Forelimb muscle (tissue), 1 donor: ENCODE results near the gene CRMP1. TPM values are rescaled to one million over a fixed set of nuclear protein-coding genes. Genes with fewer than 3 reads are reported as not detected.

ENCODE experiments used
- DNase-seq: peaks from one replicate; pipeline ENCODE4 v3.0.0-alpha.2; 2013; ENCODE audit warnings: low read depth
- polyA plus RNA-seq: library from polyadenylated mRNA; unstranded; fragments of 120-200 nt; gene quantifications from one replicate; pipeline ENCODE4 v1.2.1, GENCODE V29; 2013; ENCODE audit not compliant: insufficient read length

The CRMP1 gene
- polyA plus RNA-seq, 1 donor = 19.4 TPM

DNA sequence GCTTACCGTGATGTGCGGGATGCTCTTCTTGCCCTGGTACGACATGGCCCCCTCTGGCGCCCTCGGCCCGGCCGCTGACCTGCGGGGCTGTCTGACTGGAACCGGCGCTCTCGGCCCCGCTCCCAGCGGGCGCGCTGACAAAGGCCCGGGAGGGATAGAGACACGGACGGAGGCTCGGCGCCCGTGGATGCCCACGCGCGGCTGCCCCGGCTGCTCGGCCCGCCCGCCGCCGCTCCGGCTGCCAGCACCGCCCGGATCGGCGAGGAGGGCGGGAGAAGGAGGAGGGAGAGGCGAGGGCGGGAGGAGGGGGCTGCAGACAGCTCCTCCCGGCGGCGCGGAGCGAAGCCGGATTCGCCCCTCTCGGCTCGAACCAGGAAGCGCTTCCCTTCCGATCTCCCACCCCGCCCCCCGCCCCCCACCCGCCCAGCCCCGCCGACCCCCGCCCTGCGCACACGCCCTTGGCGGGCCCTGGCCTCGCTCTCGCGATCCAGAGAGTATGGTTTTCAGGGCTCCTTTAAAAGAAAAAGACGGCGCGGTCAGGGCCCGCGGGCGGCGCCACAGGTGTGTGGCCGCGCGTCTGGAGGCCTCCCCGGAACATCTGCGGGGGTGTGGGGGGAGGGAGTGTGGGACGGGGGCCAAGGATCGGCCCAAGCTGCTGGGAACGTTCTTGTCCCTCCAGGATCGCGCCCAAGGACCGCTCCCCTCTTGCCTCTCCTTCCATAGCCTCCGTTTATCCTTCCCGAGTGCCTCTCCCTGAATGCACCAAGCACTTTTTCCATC lies 4.5 kb downstream of the CRMP1 start:
- no peak for DNase-seq

DNA sequence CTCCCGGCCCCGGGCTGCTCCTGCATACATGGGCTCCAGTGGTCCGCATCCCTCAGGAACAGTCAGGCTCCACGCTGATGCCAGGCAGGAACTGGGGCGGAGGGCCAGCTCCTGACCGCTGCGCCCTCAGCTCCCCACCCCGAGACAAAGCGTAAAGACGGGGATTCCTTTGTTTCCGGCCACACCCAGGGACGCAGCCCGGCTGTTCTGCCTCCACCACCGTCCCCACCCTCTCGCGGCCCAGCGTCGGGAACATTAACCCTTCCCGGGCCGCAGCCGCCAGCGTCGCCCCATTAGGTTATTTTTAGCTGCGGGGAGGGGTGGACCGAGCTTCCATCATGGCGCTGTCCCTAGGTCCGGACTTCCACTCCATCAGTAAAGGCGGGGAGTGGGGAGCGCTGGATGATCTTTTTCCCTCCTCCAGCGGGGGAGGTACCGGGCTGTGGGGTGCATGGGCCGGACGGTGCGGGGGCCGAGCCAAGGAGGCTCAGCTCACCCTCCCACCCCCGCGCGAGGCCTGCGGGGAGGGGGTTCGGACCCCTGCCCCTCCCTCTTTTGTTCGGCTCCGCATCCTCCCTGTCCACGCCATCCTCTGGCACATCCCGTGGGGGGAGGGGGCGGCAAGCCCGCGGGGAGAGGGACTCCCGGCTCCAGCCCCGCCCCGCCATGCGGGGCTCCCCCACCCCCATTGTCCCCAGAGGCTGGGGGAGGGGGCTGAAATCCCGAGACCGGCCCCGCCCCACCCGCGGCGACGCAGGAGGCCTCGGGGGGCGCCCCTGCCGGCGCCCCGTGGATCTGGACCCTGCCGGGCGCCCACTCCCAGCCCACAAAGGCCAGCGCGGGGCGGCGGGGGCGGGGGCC lies 5.3 kb downstream of the CRMP1 start:
- no peak for DNase-seq

DNA sequence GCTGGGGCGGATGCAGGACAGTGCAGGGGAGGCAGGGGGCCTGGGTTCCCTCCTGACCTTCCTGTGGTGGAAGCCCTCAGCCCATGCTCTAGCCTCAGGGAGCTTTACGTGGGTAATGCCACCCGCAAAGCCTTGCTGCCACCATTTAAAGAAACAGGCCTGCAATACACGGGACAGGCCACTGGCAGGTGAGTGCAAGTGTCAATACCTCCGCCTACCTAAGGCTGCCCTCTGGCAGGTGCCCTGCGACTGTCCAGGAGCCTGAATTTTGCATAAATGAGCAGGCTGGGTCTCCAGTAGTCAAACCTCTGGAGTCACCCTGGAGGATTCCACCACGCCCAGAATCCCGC lies 5.9 kb downstream of the CRMP1 start:
- DNase-seq = no peak

DNA sequence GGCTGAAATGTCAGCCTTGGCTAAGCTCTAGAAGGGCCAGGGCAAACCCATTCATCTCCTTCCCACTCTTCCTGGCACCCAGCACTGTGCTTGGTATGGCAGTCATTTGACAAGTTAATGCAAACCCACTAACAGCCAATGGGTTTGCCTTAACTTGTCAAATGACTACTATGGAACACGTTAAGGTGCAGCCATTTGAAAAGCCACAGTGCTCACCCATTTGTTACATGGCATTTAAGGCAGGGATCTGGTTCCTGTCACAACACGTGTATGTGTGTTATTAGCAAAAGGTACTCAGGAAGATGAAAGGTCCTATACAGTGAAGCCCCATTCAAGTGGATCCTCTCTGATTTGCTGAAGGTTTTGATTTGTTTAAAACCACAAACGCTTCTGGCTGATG lies 7.2 kb downstream of the CRMP1 start:
- no peak for DNase-seq

DNA sequence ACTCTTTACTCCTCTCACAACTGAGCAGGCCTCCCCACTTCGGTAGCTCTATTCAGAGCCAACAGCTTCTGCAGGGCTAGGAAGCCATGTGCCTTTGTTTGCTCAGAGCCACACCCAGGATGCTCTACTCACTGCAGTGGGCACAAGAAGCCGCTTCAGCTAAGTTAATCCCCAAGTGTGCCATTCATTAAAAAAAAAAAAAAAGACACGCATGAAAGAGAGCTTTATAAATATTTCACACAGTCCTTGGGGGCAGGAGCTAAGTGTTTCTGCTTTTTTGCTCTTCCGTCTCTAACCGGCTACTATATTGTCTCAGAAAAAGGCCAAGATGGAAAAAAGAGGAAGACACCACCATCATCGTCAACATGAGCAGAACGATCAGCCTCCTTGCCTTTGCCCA lies 8.1 kb downstream of the CRMP1 start:
- DNase-seq = no peak

DNA sequence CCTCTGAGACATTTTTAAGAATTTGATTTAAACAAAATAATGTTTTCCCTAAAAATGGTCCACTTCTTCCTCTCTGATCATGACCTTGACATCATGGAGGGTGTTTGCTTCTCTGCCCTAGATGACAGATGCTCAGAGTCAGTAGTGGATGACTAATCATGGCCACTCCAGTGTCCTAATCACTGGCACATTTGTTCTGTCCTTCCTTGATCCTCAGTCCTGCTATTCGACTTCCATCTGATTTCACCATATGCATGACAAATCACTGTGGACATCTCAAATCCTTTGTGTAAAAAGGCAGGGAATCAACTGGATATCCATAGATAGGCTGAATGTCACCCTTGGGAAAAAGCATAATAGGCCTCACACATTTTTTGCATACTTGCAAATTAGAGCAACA lies 9.0 kb downstream of the CRMP1 start:
- no peak for DNase-seq

DNA sequence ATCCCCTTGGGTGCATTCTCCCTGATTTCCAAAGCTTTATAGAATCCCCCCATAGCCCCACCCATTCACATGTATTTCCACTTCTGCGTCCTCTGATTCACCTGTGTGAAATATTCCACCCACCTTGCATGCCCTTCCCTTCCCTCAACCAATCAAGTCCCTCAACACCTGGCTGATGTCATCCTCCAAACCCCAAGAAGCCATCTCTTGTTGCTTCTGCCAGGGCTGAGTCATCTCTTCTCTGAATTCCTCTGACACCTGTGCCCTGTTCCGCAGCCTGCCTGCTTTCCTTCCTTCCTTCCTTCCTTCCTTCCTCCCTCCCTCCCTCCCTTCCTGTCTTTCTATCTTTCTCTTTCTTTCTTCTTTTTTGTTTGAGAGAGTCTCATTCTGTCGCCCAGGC lies 9.9 kb downstream of the CRMP1 start:
- DNase-seq = no peak

DNA sequence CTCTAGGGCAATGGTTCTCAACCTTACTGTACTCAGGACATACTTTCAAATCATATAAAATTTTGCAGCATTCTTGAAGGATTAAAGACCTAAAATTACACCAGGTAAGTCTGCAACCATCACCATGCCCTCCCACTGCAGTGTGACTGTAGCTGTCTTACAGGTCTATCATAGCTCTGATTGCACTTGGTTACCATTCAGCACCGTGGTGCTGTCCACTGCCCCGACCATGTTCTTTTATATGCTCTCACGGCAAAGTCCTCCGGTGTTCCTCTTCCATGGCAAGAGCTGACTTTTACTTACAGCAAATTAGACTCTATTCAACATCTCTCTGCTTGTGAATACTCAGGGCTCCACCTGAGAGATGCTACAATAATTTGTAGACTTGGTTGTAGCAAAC lies 11.5 kb downstream of the CRMP1 start:
- DNase-seq = no peak

DNA sequence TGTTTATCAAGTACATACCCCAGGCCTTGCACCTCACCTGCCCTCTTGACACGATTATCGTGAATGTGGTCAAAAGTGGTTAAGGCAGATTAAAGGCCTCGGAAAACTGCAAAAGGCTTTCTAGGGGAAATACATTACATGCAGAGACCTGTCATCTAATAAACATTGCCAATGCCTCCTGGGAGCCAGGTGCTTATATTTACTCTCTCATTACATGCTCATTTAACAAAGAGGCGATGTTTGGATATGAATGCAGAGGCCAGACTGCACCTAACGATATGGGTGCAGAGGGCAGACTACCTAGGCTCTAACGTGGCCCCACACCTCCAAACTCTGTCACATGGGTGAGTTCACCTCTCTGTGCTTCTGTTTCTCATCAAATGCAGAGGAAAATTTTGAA lies 14.5 kb downstream of the CRMP1 start:
- no peak for DNase-seq

DNA sequence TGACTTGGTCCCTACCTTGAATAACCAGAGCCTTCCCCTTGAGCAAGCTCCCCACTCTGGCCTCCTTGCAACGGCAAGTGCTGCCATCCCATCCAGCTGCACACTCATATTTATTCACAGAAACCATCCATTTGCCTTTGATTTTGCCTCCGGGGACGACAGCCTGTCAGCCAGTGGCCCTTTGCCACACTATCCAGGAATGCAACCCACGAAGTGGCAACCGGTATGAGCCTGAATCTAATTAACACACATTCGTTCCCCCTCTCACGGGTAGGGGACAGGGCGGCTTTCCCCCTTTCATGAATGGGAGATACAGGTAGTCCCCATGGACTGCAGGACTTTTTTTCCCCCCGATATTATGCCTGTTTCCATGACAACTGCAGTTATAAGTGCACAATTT lies 15.5 kb downstream of the CRMP1 start:
- DNase-seq = no peak

DNA sequence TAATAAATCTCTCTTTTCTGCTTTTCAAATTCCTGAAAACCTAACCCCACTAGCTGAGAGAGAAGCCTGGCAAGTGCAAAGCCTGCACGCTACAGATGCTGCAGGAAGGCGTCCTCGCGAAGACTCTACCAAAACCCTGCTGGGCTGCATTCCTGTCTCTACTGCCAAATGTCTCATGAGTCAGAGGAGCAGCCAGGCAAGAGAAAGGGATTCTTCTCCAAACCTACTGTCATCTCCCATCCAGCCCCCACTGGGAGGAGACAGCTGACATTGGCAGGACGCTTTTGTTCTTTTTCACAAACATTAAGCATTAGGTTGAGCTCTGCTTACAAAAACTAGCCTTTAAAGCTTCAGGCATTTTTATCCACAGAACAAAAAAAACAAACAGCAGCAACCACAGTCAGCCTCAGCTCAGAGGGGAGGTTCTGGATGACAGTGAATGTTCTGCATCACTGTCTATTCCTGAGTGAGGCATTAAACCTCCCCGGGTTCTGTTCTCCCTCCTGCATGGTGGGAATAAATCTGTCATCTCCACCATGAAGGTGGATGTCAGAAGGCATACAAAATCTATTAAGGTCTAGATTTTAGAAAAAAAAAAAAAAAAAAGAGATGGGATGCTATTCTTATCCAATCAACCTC lies 18.0 kb downstream of the CRMP1 start:
- no peak for DNase-seq

DNA sequence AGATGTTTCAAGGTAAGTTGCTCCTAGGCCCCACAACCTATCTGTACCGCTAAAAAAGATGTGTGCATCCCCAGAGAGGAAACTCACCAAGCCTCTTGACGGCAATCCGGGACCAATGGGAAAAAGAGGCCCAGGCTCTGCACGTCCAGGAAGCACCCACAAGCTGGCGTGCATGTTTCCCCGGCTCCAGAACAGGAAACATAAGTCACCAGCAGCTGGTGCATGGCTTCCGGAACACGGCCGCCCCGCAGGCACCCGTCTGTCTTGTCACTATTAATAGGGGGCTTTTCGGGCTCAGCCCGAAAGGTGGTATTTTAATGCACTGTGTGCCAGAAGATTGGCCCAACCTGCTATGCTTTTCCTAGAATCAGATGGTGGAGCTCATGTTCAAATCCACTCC lies 22.2 kb downstream of the CRMP1 start:
- DNase-seq = no peak

DNA sequence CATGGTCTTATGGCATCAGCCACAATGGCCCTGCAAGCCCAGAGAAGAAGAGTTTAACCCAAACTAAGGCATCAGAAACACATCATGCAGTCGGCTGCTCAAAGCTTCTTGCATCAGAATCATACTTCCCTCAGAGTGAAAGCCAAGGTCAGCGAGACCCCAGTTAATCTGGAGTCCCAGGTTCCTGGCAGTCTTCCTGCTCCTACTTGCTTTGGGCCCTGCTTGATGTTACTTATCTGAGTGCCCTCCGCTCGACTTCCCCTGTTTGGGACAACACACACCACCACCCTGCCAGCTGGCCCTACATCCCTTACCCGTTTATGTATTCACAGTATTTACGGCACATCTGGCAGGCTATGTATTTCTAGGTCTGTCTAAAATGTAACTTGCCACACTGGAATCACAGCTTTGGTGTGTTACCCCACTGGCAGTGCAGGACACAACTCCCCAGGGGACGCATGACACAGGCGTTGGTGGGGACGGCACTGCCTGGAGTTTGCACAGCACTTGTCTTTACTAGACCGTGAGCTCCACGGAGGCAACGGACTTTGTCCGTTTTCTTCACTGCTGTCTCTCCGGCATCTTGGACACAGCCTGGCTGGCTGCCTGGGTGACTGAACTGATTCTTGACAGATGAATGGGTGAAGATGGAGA lies 22.8 kb downstream of the CRMP1 start:
- DNase-seq = no peak

DNA sequence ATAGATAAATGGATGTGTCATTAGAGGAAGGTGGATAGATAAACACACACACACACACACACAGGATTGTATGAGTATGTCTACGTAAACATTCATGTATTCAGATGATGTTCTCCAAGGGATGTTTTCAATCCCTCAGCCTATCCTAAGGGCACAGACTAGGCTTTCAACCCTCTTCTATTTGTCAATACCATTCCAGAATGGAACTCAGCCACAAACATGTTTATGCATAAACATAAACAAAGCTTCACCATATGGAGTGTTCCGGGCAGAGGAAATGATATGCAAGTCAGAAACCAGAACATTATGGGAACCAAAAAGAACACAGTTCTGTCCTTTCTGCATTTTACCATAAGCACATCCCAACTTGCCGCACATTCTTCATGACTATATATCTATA lies 25.0 kb downstream of the CRMP1 start:
- no peak for DNase-seq

DNA sequence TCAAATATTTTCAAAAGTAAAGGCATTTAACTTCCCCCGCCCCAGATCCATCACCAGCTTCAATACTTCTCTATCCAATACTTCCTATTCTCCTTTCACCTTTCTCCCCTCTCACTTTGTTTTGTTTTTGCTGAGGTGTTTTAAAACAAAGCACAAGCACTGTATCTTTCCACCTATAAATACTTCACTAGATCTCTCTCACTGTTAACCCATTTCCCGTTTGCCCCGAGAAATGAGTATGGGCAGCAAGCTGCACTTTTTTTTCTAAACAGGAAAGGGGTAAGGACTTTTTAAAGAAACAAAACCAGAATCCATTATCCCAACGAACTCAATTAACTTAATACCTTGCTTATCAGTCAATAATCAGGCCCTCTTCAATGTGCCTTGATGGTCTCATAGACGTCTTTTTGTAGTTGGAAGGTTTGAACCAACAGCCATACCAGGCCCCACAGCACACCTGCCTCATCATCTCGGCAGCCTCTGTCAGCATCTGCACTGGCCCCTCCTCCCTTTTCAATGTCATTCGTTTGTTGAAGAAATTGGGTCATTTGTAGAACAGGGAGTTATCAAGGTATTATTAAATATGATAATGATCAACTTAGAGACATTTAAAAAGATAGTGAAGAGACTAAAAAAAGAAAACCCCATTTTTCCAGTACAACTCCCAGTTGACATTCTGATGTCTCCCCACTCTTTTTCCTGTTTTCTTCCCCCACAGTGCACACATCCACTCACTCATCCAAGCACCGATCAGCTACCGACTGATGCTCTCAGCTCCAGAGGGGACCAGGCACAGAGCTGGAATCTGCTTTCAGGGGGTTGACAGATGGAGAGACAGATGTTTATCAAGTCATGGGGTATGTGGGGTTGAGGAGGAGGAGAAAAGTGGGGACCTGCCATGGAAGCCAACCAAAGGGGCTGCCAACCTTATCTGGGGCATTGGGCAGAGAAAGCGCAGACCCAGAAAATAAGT lies 25.8 kb downstream of the CRMP1 start:
- DNase-seq = no peak

DNA sequence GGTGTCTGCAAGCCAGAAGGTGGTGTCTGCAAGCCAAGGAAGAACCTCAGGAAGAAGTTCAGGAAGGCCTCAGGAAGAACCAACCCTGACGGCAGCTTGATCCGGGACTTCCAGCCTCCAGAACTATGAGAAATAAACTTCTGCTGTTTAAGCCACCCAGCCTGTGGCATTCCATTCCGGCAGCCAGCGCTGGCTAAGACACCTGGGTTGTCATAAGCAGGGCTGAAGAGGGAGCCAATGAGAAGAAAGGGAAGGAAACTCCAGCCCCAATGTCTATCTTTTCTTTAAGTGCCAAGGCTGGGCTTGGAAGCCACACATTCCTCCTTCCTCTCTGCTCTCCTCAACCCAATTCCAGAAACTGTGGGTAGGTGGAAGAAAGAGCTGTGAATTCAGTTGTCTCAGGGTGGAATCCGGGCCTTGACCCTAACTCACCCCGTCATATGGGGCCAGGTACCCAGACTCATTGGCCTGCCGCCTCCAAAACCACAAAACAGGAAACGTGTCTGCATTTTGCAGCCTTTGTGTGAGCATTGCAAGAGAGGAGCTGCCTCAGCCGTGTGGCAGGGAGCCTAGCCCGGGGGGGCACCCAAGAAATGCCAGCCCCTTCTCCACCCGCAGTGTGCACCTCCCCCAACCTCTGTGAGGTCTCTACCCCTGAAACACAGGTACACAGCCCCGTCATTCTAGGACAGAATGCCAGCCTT lies 26.8 kb downstream of the CRMP1 start:
- no peak for DNase-seq

DNA sequence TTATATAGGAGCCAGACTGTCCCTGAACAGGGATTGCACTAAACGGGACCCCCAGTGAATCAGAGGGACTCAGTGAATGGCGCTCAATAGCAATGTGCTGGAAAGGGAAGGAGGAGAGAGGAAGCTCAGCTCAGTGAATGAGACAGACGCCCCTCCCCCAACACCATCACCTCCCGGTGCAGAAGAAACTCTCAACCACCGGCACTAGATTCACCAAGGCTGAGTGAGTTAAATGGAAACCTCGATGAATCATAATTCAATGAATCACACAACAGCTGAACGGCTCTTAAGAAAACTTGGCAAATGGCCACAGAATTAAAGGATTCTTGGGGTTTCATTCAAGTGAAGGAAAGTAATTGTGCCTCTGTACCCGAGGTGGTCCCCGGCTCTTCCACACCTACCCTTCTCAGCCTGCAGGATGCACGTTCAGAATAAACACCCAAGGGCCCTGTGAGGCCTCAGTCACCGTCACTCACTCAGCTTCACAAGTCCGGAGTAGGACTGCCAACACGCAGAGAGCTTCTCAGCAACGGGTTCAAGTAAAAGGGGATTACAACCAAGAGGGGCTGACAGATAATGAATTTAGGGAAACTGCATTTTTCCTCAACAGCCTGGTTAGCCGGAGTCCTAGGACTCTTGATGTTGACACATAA lies 29.3 kb downstream of the CRMP1 start:
- DNase-seq = no peak

DNA sequence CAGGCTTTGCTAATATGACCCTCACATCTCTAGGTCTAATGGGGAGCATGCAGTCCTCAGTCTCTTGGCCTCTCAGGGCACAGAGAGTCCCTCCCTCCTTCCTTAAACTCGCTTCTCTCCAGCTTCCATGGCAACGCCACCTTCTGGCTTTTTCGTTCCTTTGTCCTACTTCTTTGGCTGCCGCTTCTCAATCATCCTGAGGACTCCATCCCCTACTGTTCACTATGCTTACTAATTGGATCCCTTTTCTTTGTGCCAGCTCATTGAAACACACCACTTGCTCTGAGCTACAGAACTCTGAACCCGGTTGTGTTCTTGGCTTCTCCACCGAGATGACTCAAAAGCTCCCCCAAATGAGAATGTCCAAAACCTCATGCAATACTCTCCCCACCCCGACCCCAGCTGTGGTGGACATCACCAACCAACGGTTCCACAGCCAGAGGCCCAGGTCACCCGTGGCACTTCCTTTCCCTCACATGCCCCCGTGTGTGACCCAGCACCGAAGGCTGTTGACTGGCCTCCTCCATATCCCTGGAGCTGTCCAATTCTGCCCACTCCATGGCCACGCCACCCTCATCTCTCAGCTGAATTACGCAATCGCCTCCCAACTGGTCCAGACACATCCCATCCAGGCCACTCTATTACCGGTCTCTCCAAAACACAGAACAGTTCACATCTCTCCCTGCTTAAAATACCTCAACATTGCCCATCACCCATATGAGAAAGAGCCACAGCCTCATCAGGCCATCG lies 34.7 kb downstream of the CRMP1 start:
- no peak for DNase-seq

DNA sequence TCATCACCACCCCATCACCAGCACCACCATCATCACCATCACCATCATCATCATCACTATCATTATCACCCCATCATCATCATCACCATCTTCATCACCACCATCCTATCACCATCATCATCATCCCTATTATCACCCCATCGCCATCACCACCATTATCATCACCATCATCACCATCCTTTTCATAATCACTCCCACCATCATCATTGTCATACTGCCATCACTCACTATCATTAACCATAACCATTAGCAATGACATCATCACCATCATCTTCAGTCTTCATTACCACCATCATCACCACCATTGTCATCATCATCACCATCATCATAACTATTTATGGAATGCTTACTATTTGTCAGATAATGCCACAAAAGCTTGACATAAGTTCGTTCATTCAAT lies 35.7 kb downstream of the CRMP1 start:
- no peak for DNase-seq
